Measurements from ENCODE around the gene HEXIM2. TPM values are rescaled to one million over a fixed set of nuclear protein-coding genes. Genes with fewer than 3 reads are reported as not detected.

HEXIM2 gene
- total and polyA plus RNA-seq, 2 of the 13 experiments (the other 11 are each of a cell fraction or from before 2014, with no cell fraction given) = 27.1 to 32.4 TPM

DNA sequence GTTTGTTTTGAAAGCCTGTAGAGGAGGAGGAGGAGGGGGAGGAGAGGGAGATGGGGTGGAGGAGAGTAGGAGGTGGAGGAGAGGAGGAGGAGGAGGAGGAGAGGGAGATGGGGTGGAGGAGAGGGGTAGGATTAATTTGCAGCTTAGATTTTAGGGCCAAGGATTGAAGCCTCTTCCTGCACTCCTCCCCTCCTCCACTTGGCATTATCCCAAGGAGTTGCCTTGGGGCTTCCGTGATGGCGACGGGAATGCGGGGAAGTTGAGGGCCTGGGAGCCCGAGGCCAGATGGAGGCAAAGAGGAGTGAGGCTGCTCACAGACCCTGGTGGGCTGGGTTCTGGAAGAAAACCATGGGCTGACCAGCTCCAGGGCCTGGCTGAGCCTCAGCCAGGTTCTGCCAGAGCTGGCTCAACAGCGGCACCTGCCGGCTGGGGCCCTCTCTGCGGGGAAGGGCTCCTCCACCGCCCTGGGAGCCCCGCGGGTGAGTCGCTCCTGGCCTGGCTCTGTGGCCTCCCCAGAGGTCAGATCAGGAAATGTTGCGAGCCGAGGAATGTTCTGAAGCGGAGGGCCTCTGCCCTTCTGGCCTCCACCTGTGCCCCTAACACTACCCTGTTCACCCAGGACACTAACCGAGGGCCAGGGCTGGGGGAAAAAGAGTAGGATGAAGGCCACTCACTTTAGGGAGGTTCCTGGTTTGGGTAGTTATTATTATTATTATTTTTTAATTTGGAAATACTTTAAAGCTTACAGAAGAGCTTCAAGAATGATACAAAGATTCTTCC is 36.1 kb downstream of the HEXIM2 start (continued):
- TF ChIP-seq ZNF703 (CRISPR knock-in tag; IDR thresholded peaks at IDR 0.05; ENCODE audit: borderline replicate concordance) (no peak), RFXANK (CRISPR knock-in tag; IDR thresholded peaks at IDR 0.05) (peak; percentile 73; the same call in 1 of the 2 replicates), ZNF556 (CRISPR knock-in tag; IDR thresholded peaks at IDR 0.05; ENCODE audit: borderline replicate concordance) (peak; percentile 98), KLF16 (CRISPR knock-in tag; IDR thresholded peaks at IDR 0.05) (peak in 1 of 2 experiments; percentile 93; a peak in 2 of 4 replicates), PAX8 (CRISPR knock-in tag; IDR thresholded peaks at IDR 0.05; ENCODE audit: borderline replicate concordance) (peak; percentile 69; the same call in 1 of the 2 replicates), KAT7 (CRISPR knock-in tag; IDR thresholded peaks at IDR 0.05; ENCODE audit: borderline replicate concordance) (peak; percentile 85; the same call in 1 of the 2 replicates), SOX13 (IDR thresholded peaks at IDR 0.05) (no peak), SOX13 (CRISPR knock-in tag; conservative IDR thresholded peaks at IDR 0.05 in 1 of 2, IDR thresholded peaks at IDR 0.05 in 1 of 2) (peak in 1 of 2 experiments; percentile 77; a peak in 2 of 4 replicates), TBX3 (IDR thresholded peaks at IDR 0.05; ENCODE audit: borderline replicate concordance) (no peak), ZNF543 (CRISPR knock-in tag; IDR thresholded peaks at IDR 0.05) (peak; percentile 98), ZNF160 (CRISPR knock-in tag; IDR thresholded peaks at IDR 0.05) (no peak; the same call in 1 of the 2 replicates), ZNF510 (CRISPR knock-in tag; IDR thresholded peaks at IDR 0.05; ENCODE audit: low read depth) (peak; percentile 87; the same call in 1 of the 2 replicates), ZNF546 (CRISPR knock-in tag; conservative IDR thresholded peaks at IDR 0.05) (0 out of 2 replicates have a peak, but pooled peaks have one; percentile 70)
- TF ChIP-seq, protein P1, sequence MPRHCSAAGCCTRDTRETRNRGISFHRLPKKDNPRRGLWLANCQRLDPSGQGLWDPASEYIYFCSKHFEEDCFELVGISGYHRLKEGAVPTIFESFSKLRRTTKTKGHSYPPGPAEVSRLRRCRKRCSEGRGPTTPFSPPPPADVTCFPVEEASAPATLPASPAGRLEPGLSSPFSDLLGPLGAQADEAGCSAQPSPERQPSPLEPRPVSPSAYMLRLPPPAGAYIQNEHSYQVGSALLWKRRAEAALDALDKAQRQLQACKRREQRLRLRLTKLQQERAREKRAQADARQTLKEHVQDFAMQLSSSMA (CRISPR knock-in tag; IDR thresholded peaks at IDR 0.05) = no peak
- TF ChIP-seq, protein P2, sequence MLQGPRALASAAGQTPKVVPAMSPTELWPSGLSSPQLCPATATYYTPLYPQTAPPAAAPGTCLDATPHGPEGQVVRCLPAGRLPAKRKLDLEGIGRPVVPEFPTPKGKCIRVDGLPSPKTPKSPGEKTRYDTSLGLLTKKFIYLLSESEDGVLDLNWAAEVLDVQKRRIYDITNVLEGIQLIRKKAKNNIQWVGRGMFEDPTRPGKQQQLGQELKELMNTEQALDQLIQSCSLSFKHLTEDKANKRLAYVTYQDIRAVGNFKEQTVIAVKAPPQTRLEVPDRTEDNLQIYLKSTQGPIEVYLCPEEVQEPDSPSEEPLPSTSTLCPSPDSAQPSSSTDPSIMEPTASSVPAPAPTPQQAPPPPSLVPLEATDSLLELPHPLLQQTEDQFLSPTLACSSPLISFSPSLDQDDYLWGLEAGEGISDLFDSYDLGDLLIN (CRISPR knock-in tag; IDR thresholded peaks at IDR 0.05; ENCODE audit: borderline replicate concordance) = no peak; the same call in 1 of the 2 replicates
- TF ChIP-seq, protein P3, sequence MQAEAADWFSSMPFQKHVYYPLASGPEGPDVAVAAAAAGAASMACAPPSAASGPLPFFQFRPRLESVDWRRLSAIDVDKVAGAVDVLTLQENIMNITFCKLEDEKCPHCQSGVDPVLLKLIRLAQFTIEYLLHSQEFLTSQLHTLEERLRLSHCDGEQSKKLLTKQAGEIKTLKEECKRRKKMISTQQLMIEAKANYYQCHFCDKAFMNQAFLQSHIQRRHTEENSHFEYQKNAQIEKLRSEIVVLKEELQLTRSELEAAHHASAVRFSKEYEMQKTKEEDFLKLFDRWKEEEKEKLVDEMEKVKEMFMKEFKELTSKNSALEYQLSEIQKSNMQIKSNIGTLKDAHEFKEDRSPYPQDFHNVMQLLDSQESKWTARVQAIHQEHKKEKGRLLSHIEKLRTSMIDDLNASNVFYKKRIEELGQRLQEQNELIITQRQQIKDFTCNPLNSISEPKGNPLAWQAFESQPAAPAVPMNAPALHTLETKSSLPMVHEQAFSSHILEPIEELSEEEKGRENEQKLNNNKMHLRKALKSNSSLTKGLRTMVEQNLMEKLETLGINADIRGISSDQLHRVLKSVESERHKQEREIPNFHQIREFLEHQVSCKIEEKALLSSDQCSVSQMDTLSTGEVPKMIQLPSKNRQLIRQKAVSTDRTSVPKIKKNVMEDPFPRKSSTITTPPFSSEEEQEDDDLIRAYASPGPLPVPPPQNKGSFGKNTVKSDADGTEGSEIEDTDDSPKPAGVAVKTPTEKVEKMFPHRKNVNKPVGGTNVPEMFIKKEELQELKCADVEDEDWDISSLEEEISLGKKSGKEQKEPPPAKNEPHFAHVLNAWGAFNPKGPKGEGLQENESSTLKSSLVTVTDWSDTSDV (CRISPR knock-in tag; IDR thresholded peaks at IDR 0.05) = peak; percentile 85; the same call in 1 of the 2 replicates
- TF ChIP-seq, protein P4, sequence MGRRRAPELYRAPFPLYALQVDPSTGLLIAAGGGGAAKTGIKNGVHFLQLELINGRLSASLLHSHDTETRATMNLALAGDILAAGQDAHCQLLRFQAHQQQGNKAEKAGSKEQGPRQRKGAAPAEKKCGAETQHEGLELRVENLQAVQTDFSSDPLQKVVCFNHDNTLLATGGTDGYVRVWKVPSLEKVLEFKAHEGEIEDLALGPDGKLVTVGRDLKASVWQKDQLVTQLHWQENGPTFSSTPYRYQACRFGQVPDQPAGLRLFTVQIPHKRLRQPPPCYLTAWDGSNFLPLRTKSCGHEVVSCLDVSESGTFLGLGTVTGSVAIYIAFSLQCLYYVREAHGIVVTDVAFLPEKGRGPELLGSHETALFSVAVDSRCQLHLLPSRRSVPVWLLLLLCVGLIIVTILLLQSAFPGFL (CRISPR knock-in tag; IDR thresholded peaks at IDR 0.05) = no peak
- TF ChIP-seq, protein P5, sequence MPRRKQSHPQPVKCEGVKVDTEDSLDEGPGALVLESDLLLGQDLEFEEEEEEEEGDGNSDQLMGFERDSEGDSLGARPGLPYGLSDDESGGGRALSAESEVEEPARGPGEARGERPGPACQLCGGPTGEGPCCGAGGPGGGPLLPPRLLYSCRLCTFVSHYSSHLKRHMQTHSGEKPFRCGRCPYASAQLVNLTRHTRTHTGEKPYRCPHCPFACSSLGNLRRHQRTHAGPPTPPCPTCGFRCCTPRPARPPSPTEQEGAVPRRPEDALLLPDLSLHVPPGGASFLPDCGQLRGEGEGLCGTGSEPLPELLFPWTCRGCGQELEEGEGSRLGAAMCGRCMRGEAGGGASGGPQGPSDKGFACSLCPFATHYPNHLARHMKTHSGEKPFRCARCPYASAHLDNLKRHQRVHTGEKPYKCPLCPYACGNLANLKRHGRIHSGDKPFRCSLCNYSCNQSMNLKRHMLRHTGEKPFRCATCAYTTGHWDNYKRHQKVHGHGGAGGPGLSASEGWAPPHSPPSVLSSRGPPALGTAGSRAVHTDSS (CRISPR knock-in tag; conservative IDR thresholded peaks at IDR 0.05) = no peak
- TF ChIP-seq, protein P6, sequence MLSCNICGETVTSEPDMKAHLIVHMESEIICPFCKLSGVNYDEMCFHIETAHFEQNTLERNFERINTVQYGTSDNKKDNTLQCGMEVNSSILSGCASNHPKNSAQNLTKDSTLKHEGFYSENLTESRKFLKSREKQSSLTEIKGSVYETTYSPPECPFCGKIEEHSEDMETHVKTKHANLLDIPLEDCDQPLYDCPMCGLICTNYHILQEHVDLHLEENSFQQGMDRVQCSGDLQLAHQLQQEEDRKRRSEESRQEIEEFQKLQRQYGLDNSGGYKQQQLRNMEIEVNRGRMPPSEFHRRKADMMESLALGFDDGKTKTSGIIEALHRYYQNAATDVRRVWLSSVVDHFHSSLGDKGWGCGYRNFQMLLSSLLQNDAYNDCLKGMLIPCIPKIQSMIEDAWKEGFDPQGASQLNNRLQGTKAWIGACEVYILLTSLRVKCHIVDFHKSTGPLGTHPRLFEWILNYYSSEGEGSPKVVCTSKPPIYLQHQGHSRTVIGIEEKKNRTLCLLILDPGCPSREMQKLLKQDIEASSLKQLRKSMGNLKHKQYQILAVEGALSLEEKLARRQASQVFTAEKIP (CRISPR knock-in tag; IDR thresholded peaks at IDR 0.05; ENCODE audit: borderline replicate concordance) = no peak
